DND-41 (cell line): ENCODE data around the gene ATP7A.

ENCODE experiments used
- CTCF ChIP-seq: IDR thresholded peaks from 2 replicates; pipeline ENCODE4 v1.5.1; 2012; ENCODE audit warnings: borderline replicate concordance, low read length, moderate library complexity, mild to moderate bottlenecking; ENCODE audit not compliant: poor library complexity, severe bottlenecking; ENCODE audit errors: extremely low read depth
- EZH2 ChIP-seq: IDR thresholded peaks from 3 replicates; pipeline ENCODE4 v1.6.1; 2012; ENCODE audit warnings: borderline replicate concordance, low read depth, mild to moderate bottlenecking, moderate library complexity, low read length, inconsistent platforms; ENCODE audit not compliant: severe bottlenecking

GRCh38 chrX:78075787-78076389 lies 165.4 kb downstream of the ATP7A start:
- no peak for TF ChIP-seq CTCF
- TF ChIP-seq EZH2, result no peak
